Mesothelial cell of epicardium (in vitro differentiated cells): ENCODE results near the gene TNPO2. TPM values are rescaled to one million over a fixed set of nuclear protein-coding genes. Genes with fewer than 3 reads are reported as not detected.
"Not testable (repeated sequence)": the region's sequence is repeated elsewhere in the genome, so short reads cannot be mapped to it uniquely, and the experiment has no call there.

Source experiments
- DNase-seq, 2 experiments: peaks; one replicate each; pipeline ENCODE4 v3.0.0; 2021; ENCODE audit warnings: low spot score in 2 of 2; ENCODE audit not compliant: unreplicated experiment in 2 of 2
- H3K27ac Mint-ChIP-seq: 2 replicates; pipeline ENCODE4 v1.8.0; 2021; ENCODE audit warnings: mixed read lengths
- H3K27me3 Mint-ChIP-seq: 2 replicates; pipeline ENCODE4 v1.8.0; 2021; ENCODE audit warnings: low read depth, mixed read lengths
- H3K36me3 Mint-ChIP-seq: 2 replicates; pipeline ENCODE4 v1.8.0; 2021; ENCODE audit warnings: mixed read lengths
- H3K4me1 Mint-ChIP-seq: 2 replicates; pipeline ENCODE4 v1.8.0; 2021; ENCODE audit warnings: mixed read lengths
- H3K4me3 Mint-ChIP-seq: 2 replicates; pipeline ENCODE4 v1.8.0; 2021; ENCODE audit warnings: mild to moderate bottlenecking, moderate library complexity, mixed read lengths
- H3K9me3 Mint-ChIP-seq: 2 replicates; pipeline ENCODE4 v1.8.0; 2021; ENCODE audit warnings: mixed read lengths
- total RNA-seq: library from RNA; stranded (reverse); gene quantifications from 3 replicates; pipeline ENCODE4 v1.2.1, GENCODE V29; 2021
- TF ChIP-seq, protein P1 (sequence below): fragments of 200-600 bp; sonication (generic); IDR thresholded peaks from one replicate; pipeline ENCODE4 v1.5.0; 2021; ENCODE audit warnings: antibody characterized with exemption; ENCODE audit not compliant: unreplicated experiment

TNPO2 gene
- total RNA-seq, 1 donor from 2014 or later, result 105 TPM

DNA sequence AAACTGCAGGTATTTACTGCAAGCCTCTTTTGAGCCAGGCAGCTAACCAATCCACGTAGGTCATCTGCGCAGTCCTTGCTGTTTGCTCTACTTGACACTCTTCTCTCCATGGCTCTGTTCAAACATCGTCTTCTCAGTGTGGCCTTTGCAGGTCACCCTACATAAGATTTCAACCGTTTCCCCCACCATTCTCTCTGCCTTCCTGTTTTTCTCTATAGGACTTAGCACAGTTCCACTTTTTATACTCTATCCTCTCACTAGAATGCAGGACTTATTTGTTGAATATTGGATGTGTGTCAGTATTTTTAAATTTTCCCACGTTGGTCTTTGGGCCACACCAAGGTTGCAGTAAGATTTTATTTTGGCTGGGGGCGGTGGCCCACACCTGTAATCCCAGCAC is 25.6 kb downstream of the TNPO2 start:
- TF ChIP-seq, protein P1, sequence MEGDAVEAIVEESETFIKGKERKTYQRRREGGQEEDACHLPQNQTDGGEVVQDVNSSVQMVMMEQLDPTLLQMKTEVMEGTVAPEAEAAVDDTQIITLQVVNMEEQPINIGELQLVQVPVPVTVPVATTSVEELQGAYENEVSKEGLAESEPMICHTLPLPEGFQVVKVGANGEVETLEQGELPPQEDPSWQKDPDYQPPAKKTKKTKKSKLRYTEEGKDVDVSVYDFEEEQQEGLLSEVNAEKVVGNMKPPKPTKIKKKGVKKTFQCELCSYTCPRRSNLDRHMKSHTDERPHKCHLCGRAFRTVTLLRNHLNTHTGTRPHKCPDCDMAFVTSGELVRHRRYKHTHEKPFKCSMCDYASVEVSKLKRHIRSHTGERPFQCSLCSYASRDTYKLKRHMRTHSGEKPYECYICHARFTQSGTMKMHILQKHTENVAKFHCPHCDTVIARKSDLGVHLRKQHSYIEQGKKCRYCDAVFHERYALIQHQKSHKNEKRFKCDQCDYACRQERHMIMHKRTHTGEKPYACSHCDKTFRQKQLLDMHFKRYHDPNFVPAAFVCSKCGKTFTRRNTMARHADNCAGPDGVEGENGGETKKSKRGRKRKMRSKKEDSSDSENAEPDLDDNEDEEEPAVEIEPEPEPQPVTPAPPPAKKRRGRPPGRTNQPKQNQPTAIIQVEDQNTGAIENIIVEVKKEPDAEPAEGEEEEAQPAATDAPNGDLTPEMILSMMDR, result no peak
- H3K27me3 Mint-ChIP-seq, result no peaks in the 10 kb centered on the region
- H3K36me3 Mint-ChIP-seq, result peaks cover 20% of the 10 kb centered on the region
- peak overlapping the region; percentile 49 for H3K4me3 Mint-ChIP-seq
- no peaks in the 10 kb centered on the region for H3K9me3 Mint-ChIP-seq
- DNase-seq, result no peak
- peaks cover 6% of the 10 kb centered on the region for H3K4me1 Mint-ChIP-seq
- H3K27ac Mint-ChIP-seq, result peak overlapping the region; percentile 37

DNA sequence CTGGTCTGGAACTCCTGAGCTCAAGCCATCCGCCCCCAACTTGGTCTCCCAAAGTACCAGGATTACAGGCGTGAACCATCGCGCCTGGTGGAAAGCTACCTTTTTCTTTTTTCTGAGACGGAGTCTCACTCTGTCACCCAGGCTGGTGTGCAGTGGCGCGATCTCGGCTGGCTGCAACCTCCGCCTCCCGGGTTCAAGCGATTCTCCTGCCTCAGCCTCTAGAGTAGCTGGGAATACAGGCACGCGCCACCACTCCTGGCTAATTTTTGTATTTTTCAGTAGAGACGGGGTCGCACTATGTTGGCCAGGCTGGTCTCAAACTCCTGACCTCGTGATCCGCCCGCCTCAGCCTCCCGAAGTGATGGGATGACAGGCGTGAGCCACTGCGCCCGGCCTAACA is 26.3 kb downstream of the TNPO2 start:
- peaks cover 17% of the 10 kb centered on the region for H3K36me3 Mint-ChIP-seq
- H3K27ac Mint-ChIP-seq, result peak overlapping the region; percentile 30
- DNase-seq, H3K9me3 Mint-ChIP-seq, H3K27me3 Mint-ChIP-seq, H3K4me1 Mint-ChIP-seq: not testable (repeated sequence)
- peak overlapping the region; percentile 51 for H3K4me3 Mint-ChIP-seq

DNA sequence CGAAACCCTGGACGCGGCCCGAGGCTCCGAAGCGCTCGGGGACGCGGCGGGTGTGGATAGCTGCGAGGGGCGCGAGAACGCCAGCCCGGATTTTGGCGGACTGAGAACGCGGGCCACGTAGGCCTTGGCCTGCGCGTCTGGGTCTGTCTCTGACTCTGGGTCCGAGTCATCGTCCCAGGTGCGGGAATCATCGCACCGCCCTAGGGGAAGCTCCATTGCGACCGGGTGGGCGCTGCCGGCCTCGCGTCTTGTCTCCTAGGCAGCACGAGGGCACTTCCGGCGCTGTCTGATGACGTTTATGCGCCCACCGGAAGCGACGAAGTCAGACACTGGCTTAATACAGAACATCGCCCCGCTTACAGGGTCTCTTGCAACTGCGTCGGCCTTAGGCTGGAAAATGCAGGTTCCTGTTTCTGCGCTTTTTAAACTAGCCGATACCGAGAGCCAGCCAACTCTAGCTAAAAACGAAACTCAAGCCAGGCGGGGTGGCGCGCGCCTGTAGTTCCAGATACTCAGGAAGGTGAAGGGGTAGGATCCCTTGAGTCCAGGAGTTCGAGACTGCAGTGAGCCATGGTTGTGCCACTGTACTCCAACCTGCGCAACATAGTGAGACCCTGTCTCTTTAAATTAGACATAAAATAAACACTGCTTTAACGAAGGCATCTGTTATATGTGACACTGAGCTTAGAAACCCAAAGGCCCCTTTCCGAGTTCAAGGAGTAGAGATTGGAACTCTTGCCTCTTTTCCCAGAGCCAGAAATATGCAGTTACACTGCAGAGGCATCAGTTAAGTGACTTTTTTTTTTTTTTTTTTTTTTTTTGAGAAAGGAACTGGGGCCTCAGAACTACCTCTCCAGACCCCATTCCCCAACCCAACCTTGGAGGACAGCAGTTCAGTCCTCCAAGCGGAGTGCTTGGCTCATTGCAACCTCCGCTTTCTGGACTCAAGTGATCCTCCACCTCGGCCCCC is 27.1 kb downstream of the TNPO2 start, which contains the start of gene FBXW9:
FBXW9 (minus strand) TSS at position 266 of the 970 bp plus-strand sequence; CDS start at position 216, 50 bp downstream.
- DNase-seq, result peak; percentile 93 to 99
- TF ChIP-seq, protein P1, result no peak
- no peaks in the 10 kb centered on the region for H3K9me3 Mint-ChIP-seq
- H3K4me1 Mint-ChIP-seq, result peaks cover 6% of the 10 kb centered on the region
- H3K27ac Mint-ChIP-seq, result peak within 1 kb of the TSS; percentile 98
- peaks cover 16% of the 10 kb centered on the region for H3K36me3 Mint-ChIP-seq
- no peaks in the 10 kb centered on the region for H3K27me3 Mint-ChIP-seq
- peak within 1 kb of the TSS; percentile 89 for H3K4me3 Mint-ChIP-seq

DNA sequence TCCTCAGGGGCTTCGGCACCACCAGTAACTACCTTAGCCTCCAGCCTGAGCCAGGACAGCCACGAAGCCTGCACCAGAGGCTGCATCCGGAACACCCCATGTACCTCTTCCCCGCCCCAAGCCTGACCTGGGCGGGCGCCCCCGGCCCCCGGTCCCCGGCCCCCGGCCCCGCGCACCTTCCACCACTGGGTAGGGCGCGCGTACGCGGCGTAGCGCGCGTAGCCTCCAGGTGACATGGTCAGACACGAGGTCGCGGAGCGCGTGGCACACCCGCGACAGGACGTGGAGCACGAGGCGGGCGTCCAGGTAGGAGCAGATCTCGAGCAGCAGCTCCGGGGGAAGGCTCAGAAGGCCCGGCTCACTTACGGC is 27.8 kb downstream of the TNPO2 start:
- Mint-ChIP-seq H3K27me3 (no peaks in the 10 kb centered on the region), H3K36me3 (peaks cover 11% of the 10 kb centered on the region), H3K27ac (peak overlapping the region; percentile 98), H3K4me1 (peaks cover 6% of the 10 kb centered on the region), H3K4me3 (peak overlapping the region; percentile 89), H3K9me3 (no peaks in the 10 kb centered on the region)
- no peak for DNase-seq
- TF ChIP-seq, protein P1, result no peak

DNA sequence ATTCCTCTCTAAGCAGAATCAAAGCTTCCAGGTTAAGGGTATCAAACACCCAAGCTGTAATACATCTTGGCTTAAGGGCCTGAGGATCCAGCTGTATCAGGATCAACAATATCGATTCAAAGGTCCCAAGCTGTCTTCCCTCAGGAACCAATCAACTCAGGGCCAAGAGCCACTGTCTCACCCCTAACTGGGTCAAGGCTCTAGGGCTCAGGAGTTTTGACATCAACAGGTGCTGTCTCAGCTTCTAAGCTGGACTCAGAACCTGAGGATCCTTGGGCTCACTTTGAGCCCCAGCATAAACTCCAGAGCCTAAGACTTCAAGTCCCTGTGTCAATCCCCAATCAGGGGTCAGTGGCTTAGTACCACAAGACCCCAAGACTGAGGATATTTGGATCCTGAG is 28.2 kb downstream of the TNPO2 start:
- peak overlapping the region; percentile 89 for H3K4me3 Mint-ChIP-seq
- no peak overlapping the region for H3K27ac Mint-ChIP-seq
- no peaks in the 10 kb centered on the region for H3K27me3 Mint-ChIP-seq
- no peaks in the 10 kb centered on the region for H3K9me3 Mint-ChIP-seq
- peaks cover 7% of the 10 kb centered on the region for H3K36me3 Mint-ChIP-seq
- no peak for DNase-seq
- TF ChIP-seq, protein P1, result no peak
- peaks cover 6% of the 10 kb centered on the region for H3K4me1 Mint-ChIP-seq

DNA sequence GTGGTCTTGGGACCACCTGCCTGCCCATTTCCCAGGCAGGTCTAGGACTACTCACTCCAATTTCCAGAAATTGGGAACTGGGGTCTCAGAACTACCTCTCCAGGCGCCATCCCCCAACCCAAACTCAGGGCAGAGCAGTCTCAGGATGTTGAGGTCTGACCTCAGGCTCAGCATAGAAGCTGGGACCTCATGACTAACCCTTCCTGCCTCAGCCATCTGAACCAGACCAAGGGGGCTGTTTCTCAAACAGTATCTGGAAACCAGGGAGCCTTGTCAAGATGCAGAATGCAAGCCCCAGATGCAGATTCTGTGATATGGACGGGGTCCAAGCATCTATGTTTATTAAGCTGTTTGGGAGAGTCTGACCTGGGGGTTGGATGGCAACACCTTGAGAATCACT is 28.6 kb downstream of the TNPO2 start:
- Mint-ChIP-seq H3K4me3 (peak overlapping the region; percentile 89), H3K4me1 (peaks cover 6% of the 10 kb centered on the region), H3K36me3 (peaks cover 7% of the 10 kb centered on the region)

More for the DNA sequence above, 28.6 kb downstream of the TNPO2 start:
- DNase-seq, result no peak
- Mint-ChIP-seq H3K27me3 (no peaks in the 10 kb centered on the region), H3K9me3 (no peaks in the 10 kb centered on the region), H3K27ac (no peak overlapping the region)
- TF ChIP-seq, protein P1, result no peak
